Fibroblast of pulmonary artery (primary cell): ENCODE results near the gene SAFB2.

ENCODE experiments used
- DNase-seq: peaks from one replicate; pipeline ENCODE4 v3.0.0-alpha.2; 2010; ENCODE audit warnings: low read depth
- H3K4me3 ChIP-seq: replicated peaks from 2 replicates; pipeline ENCODE4 v1.5.1; 2011; ENCODE audit warnings: low read depth, mild to moderate bottlenecking, control low read depth, low read length, moderate library complexity
- TF ChIP-seq, protein P1 (sequence below): IDR thresholded peaks from 2 replicates; pipeline ENCODE4 v1.5.1; 2011; ENCODE audit warnings: mild to moderate bottlenecking, control low read depth, low read length, inconsistent platforms; ENCODE audit errors: missing control alignments

The SAFB2 gene

DNA sequence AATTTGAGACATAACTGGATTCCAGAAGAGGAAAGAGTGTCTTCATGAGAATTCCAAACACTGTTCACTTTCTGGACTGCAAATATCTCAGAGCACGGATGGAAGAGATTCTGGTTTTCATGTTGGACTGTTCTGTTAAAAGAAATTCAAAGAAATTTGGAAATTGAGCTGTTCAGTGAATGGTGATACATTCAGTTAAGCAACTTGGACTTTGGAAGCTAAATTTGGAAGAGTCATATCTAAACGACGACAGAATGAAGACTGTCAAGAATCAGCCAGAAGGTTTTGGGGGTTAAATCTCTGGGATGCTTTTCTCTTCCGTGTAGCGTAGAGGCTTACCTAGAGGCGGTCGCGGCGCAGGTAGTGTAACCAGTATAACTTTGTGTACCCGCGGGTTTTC lies 25.9 kb upstream of the SAFB2 start:
- no peak overlapping the region for H3K4me3 ChIP-seq
- TF ChIP-seq, protein P1, sequence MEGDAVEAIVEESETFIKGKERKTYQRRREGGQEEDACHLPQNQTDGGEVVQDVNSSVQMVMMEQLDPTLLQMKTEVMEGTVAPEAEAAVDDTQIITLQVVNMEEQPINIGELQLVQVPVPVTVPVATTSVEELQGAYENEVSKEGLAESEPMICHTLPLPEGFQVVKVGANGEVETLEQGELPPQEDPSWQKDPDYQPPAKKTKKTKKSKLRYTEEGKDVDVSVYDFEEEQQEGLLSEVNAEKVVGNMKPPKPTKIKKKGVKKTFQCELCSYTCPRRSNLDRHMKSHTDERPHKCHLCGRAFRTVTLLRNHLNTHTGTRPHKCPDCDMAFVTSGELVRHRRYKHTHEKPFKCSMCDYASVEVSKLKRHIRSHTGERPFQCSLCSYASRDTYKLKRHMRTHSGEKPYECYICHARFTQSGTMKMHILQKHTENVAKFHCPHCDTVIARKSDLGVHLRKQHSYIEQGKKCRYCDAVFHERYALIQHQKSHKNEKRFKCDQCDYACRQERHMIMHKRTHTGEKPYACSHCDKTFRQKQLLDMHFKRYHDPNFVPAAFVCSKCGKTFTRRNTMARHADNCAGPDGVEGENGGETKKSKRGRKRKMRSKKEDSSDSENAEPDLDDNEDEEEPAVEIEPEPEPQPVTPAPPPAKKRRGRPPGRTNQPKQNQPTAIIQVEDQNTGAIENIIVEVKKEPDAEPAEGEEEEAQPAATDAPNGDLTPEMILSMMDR, result no peak
- no peak for DNase-seq

DNA sequence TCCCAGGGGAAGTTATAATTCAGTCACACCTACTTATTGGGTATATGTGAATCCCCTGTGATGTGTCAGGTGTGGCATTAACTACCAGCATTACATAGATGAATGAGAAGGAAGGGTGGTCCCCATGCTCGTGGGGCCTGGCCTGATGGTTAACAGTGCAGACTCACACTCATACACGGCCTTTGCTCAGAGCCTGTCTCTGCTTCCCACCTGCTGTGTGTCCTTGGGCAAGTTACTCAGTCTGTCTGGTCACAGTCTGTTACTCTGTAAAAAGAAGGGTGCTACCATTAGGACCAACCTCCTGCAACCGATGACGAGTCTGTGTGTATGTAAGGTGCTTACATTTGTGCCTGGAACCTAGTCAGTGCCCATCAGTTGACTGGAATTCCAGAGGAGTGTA lies 24.1 kb upstream of the SAFB2 start:
- no peak overlapping the region for H3K4me3 ChIP-seq
- TF ChIP-seq, protein P1, result no peak
- DNase-seq, result no peak

DNA sequence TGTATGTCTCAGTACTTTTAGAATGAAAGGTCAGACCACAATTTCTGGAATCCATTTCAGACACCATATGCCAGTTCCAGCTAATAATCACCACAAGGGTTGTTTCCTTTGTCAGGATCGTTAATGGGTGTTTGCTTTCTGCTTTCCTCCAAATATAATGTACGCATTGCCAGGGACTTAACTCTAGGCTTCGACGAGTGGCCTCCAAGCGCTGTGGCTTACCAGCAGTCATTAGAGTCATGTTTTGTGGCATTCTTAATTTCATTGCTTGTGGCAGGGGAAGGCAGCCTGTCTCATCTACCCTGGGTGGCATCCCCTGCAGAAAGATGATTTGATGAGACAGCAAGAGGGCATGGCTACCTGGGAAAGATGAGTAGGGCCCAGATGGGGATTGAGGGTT lies 22.8 kb upstream of the SAFB2 start:
- H3K4me3 ChIP-seq, result no peak overlapping the region
- TF ChIP-seq, protein P1, result no peak
- DNase-seq, result no peak

DNA sequence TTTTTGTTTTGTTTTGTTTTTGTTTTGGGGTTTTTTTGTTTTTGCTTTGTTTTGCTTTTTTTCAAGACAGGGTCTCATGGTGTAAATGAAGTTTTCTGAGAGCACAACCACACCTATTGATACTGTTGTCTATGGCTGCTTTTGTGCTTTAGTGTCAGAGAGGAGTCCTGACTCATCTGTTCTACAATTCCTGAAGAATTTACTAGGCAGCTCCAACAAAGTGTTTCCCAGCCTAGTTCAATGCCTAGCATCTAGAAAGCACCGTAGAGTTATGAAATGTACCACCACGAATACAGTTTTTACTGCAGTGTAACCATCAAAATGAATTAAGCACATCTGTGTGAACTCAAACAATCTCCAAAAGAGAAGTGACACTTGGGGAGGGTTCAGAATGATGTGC lies 21.5 kb upstream of the SAFB2 start:
- TF ChIP-seq, protein P1, result no peak
- no peak for DNase-seq
- no peak overlapping the region for H3K4me3 ChIP-seq

GRCh38 chr19:5643060-5643459 lies 20.5 kb upstream of the SAFB2 start:
- no peak for DNase-seq
- TF ChIP-seq, protein P1, result no peak
- no peak overlapping the region for H3K4me3 ChIP-seq

- no peak for DNase-seq
- TF ChIP-seq, protein P1, result no peak
- H3K4me3 ChIP-seq, result no peak overlapping the region
Observed at GRCh38 chr19:5642204-5642603, 19.6 kb upstream of the SAFB2 start.

DNA sequence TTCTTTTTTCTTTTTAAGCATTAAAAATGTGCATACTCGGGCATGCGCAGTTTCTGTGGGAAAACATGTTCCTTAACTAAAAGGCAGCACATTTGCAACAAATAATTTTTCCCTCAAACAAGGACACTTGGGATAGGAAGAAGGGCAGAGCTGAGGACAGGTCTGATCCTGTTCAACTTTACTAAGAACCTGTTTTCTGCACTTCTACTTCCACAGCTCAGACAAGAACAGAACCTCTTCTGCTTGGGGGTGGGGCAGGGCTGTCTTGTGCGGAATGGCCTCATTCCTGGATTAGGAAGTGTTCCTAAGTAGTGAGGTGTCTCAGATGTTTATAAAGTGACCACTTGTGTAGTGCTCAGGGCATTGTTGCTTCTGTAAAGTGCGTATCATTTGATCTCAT lies 18.6 kb upstream of the SAFB2 start:
- TF ChIP-seq, protein P1, result no peak
- no peak for DNase-seq

More for the DNA sequence above, 18.6 kb upstream of the SAFB2 start:
- no peak overlapping the region for H3K4me3 ChIP-seq
